ENCODE results near the gene CUX1. TPM values are rescaled to one million over a fixed set of nuclear protein-coding genes. Genes with fewer than 3 reads are reported as not detected.
A peak's percentile ranks its signal among the peaks of the same experiment; 100 is the strongest.

The CUX1 gene
- total RNA-seq, 1 donor from 2014 or later, result 156 TPM

DNA sequence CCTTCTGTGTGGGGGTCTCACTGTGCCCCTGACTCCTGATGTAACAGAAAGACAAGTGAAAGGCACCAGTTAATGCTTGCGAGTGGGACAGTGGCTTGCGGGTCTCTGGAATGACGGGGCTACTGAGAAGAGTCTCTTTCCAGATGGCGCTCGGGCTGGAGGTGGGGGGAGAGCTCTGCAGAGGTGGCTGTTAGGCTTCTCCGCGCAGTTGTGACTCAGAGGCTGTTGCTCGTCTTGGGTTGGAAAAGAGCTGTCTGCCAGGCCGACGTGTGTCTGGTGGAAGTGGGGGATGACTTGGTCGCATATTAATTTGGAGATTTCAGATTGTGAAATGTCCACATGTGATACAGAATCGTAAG lies 441.3 kb downstream of the CUX1 start:
- intact Hi-C loops (cut with DNase I), result no loop called here
- no peak for ATAC-seq
- DNase-seq (ENCODE audit: low spot score), result no peak

DNA sequence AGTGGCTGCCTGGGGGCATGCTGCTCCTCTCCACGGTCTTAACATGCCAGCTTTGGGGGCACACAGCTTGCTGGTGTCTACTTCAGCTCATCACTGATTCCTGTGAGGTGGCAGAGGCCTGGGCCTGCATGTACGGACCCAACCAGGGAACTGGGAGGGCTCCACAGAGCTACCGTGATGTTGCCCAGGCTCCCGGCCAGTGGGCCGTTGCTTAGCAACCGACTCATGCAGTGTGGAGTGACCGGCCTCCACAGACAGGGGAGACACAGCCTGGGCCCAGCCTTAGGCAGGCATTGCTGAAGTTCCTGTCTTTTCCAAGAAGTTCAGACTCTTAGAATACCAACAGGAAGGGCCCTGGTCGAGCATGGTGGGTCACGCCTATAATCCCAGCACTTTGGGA lies 443.4 kb downstream of the CUX1 start:
- DNase-seq (ENCODE audit: low spot score), result no peak
- intact Hi-C loops (cut with DNase I), result no loop called here

DNA sequence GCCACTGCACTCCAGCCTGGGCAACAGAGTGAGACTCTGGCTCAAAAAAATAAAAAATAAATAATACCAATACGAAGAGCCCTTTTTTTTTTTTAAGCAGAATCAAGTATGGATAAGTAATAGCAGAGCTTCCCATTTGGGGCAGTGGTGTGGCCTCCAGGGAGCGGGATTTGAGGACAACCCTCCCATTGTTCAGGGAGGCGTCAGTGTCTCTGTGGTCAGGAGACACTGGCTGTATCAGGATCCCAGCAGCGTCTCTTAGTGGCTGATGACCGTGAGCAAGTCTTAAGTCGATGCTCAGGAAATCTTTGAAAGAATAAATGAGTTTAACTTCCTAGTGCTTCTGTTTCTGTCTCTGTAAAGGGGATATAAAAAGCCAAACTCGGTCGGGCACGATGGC lies 444.0 kb downstream of the CUX1 start:
- ATAC-seq (no peak), DNase-seq (ENCODE audit: low spot score) (no peak)
- intact Hi-C loops (cut with DNase I), result no loop called here

More for the DNA sequence above, 443.4 kb downstream of the CUX1 start:
- ATAC-seq, result no peak

DNA sequence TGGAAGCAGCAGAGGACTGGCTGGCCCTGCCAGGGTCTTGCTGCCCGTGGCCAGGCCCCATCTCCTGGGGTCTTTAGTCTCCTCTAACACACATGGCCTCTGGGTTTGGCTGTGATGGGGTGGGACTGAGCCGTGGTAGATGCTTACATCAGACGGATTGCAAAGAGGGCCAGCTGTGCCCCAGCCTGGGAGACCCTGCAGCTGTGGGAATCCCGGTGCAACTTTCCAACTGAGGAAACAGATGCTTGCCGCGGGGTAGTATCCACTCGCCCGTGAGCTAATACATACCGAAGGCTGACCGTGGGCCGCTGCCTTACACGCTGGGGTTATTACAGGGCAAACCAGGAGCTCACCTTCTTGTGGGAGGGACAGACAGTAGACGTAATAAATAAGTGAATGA lies 445.1 kb downstream of the CUX1 start:
- intact Hi-C loops (cut with DNase I), result no loop called here
- ATAC-seq (no peak), DNase-seq (ENCODE audit: low spot score) (no peak)

DNA sequence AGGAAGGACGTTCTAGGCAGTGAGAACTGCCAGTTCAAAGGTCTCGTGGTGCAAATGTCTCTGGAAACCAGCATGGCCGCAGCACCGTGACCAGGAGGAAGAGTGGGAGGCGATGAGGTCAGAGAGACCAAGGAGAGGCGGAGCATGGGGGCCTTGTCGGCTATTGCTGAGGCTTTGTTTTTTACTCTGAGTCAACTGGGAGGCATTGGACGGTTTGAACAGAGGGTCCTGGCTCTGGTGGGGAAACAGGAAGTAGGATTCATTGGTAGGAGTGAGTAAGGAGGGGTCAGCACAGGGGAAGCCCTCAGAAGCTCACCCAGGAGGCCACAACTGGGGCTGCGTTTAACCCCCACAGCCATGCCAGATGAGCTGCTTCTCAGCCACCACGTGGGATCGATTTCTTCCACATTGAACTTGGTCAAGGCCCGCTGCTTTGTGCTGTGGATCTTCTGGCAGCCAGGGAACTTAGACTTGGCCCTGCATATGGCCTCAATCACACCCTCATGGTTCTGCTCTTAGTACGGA lies 447.0 kb downstream of the CUX1 start:
- intact Hi-C loops (cut with DNase I), result no loop called here
- ATAC-seq (no peak), DNase-seq (ENCODE audit: low spot score) (no peak)

DNA sequence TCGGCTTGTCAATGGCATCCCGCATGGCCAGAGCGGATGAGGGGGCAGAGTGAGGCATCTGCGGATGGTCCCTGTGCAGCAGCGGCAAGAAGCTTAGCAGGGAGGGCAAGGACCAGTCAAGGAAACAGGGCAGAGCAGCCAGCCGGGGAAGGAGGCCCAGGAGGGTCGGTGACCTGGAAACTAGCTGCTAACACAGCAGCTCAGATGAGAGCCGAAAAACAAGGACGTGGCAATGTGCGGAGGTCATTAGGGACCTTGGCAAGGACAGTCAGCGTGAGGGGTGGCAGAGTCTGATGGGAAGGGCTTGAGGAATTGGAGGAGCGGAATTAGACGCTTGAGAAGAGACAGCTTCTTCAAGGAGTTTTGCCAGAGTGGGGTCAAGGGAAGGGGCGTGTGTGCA lies 449.1 kb downstream of the CUX1 start:
- intact Hi-C loops (cut with DNase I), result no loop called here
- no peak for DNase-seq (ENCODE audit: low spot score)
- ATAC-seq, result no peak

DNA sequence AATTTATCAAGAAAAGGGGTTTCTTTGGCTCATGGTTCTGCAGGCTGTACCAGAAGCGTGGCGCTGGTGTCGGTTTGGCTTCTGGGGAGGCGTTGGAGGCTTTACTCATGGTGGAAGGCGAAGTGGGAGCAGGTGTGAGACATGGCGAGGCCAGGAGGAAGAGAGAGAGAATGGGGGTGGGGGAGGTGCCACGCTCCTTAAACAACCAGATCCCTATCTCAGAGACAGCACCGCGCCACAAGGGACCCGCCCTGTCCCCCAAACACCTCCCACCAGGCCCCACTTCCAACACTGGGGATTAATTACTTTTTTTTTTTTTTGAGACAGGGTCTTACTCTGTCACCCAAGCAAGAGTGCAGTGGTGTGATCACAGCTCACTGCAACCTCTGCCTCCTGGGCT lies 451.2 kb downstream of the CUX1 start:
- no peak for DNase-seq (ENCODE audit: low spot score)
- intact Hi-C loops (cut with DNase I), result no loop called here
- ATAC-seq, result no peak

DNA sequence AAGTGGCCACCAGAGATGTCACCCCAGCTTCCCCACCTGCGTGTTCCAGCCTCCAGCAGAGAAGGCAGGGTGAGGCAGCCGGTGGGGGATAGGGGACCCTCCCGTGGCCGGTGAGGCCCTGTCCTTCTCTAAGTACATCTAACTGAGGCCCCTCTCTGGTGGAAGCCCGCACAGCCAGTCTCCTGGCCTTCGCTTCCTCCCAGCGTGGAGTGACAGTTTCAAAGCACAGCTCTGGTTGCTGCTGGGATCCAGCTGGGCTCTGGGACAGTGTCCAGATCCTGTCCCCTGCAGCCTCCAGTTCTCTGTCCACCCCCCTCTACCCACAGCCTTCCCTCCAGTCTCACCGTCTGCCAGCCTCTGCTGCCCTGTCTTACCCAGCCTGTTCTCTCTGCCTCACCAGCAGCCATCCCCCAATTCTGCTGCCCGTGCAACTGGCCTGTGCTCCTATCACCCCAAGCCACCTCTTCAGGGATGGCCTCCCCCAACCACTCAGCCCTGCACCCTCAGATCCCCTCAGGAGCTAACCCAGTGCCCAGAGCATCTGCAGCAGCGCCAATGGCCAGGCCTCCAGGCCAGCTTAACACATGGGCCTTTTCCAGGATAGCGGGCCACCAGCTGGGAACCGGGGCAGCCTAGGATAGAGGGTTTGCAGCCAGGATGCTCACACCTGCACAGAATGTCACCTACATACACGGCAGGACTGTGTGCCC lies 452.9 kb downstream of the CUX1 start:
- DNase-seq (ENCODE audit: low spot score) (no peak), ATAC-seq (no peak)
- intact Hi-C loops (cut with DNase I), result loop anchor here (5.0 to 10.0 kb wide), 2 partner anchors 576 to 668 kb away; no protein-coding TSS in a partner anchor

DNA sequence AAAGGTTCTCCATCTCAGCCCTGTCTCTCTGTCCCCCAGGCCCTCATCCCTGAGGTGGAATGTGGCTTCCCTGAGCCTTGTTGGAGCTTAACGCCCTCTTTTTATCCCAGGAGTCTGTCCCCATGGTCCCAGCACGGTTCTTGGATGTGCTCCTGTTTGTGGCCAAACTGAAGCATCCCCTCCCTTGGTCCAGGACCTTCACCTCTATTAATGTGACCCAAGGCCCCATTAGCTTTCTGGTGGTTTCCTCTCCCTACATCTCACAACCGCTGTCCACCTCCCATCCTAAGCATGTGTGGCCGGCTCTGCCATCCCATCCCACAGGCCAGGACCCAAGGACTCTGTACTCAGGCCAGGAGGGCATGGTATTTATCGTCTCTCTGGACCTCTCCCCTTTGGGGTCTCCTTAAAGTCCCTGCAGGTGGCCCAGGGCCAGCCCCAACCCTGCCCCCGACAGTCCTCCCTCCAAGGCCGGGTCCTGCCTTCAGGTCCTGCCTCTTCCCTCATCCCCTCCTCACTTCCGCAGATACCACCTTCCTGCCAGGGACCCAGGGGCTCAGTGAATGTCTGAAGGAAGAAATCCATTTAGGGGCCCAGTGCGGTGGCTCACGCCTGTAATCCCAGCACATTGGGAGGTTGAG lies 453.9 kb downstream of the CUX1 start:
- intact Hi-C loops (cut with DNase I), result loop anchor here (5.0 to 10.0 kb wide), 2 partner anchors 576 to 669 kb away; no protein-coding TSS in a partner anchor
- no peak for ATAC-seq

DNA sequence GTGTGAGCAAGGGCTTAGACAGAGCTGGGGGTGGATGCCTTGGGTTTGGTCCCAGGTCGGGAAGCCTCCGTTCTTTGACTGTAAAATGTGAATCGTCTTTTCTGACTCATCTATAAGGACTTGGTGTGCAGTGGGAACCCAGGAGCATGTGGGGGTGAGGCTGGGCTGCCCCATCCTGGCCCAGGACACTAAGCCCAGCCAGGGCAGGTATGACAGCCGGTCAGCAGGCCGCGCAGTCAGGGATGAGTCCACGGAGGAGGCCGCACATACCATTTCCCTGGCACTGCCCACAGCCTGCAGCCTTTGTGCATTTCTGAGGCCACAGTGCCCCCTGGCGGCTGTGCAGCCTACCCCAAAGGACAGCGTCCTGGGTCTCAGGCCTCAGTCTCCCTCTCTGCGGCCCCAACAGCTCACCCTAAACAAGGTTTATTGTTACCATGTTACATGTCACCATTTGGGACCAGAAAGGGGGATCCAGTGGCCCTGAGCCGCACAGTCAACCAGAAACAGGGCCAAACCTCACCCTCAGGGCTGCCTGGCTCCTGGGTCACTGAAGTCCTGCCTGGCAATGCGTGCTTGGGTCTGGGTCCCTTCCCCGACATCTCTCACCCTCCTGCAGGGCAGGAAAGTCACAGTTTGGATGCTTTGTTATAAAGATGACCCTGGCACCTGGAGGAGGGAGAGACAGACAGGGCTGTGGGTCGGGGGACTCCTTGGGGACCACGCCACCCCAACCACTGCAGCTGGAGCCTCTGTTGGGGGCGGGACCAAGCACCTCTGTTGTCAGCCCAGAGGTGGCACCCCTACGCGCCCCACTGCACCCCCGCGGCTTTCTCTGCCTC lies 454.9 kb downstream of the CUX1 start:
- ATAC-seq (peak; percentile 93), DNase-seq (ENCODE audit: low spot score) (peak; percentile 90)
- intact Hi-C loops (cut with DNase I), result loop anchor here (2.0 to 10.0 kb wide), 3 partner anchors 577 to 729 kb away; no protein-coding TSS in a partner anchor

More for the DNA sequence above, 453.9 kb downstream of the CUX1 start:
- DNase-seq (ENCODE audit: low spot score), result no peak

DNA sequence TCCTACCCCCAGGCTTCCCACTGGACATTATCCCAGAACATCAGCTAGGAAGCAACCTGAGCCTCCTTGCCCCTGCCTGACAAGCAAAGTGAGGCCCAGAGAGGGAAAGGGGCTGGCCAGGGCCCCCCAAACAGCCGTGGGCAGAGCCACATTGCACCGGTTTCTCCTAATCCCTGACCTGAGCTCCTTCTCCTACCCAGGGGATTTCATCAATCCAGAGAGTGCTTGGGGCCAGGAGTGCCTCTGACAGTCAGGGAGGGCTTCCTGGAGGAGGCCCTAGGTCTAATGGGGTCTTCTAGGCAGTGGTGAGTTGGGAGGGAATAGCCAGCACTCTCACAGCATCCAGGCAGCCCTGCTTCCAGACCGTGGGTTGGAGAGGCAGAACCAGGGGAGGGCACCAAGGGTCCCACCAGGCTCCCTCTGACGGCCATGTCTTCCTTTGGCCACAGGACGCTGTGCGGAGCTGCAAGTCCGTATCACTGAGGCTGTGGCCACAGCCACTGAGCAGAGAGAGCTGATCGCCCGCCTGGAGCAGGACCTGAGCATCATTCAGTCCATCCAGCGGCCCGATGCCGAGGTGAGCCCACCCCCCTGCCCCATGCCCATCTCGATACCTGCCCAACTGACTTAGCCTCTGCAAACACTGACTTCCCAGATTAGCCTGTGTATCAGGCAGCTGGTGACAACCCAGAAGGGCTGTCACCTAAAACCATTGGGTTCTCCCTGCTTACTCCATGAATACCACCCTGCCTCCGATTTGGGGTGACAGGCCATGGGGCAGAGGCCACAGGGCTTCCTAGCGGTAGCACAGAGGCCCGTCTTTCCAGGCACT lies 455.7 kb downstream of the CUX1 start:
- ATAC-seq, result no peak
- intact Hi-C loops (cut with DNase I), result loop anchor here (2.0 to 10.0 kb wide), 3 partner anchors 578 to 730 kb away; no protein-coding TSS in a partner anchor
- DNase-seq (ENCODE audit: low spot score), result no peak

DNA sequence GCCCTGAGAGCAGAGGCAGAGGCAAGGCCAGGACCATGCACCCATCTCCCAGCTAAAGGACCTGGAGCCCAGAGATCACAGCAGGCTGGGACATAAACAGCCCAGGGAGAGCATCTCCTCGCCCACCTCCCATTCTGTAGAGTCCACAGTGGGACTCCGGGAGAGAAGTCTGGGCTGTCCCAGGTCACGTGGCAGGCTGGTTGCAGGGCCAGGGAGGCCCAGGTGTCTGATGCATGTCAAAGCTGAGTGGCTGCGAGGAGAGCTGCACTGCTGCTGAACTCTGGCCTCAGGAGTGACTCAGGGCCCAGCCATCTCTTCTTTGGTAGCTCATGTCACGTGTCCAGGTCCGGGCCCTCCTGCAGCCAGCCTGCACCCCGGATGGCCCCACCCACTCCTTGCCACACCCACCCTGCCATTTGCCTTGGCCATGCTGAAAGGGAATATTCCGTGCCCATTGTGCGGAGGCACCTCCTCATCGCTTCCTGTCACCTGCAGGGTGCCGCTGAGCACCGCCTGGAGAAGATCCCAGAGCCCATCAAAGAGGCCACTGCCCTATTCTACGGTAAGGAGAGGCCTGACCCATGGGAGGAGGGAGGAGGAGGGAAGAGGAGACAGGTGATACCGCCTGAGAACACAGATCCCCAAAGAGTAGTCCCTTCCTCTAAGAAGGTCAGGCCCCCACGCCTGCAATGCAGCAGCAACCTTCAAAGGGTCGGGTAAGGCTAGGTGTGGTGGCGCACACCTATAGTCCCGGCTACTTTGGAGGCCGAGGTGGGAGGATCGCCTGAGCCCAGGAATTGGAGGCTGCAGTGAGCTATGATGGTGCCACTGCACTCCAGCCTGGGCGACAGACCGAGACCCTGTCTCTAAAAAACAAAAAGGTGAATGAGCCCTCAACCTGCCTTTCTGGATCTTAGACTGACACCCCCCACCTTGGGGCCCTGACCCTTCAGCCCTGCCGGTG lies 456.6 kb downstream of the CUX1 start:
- ATAC-seq, result no peak
- intact Hi-C loops (cut with DNase I), result loop anchor here (2.0 to 10.0 kb wide), 3 partner anchors 579 to 731 kb away; no protein-coding TSS in a partner anchor
- DNase-seq (ENCODE audit: low spot score), result no peak

DNA sequence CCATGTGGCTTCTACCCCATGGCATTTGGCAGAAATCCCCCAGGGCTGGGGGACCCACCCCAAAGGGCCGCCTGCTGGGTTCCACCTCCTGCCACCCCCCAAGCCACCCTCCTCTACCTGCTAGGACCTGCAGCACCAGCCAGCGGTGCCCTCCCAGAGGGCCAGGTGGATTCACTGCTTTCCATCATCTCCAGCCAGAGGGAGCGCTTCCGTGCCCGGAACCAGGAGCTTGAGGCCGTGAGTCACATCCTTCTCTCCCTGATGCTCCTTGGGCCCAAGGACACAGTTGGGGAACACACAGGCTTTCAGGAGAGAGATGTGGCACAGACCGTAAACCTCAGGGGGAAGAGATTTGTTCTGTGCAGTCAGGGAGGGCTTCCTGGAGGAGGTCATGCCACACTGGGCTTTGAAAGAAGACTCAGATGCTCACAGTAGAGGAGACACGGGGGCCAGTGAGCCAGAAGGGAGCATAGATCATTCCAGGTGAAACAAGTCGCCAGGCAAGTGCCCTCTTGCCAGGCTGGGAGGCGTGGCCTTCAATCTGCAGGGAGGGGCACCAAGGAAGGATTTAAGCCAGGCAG lies 457.8 kb downstream of the CUX1 start:
- ATAC-seq (no peak), DNase-seq (ENCODE audit: low spot score) (no peak)
- intact Hi-C loops (cut with DNase I), result loop anchor here (10.0 kb wide), 1 partner anchor 580 kb away; no protein-coding TSS in a partner anchor

DNA sequence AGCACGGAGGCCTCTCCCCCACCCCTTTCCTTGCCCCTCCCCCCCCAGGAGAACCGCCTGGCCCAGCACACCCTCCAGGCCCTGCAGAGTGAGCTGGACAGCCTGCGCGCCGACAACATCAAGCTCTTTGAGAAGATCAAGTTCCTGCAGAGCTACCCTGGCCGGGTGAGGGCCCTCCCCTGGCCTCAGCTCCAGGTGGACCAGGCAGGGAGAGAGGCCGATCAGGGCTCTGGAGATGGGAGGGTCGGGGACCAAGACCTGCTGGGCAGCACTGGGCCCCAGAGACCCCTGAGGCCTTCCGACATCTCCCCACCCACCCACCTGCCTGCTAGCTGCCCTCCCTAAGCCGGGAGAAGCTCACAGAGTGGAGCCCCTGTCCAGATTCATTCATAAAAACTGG lies 460.5 kb downstream of the CUX1 start:
- DNase-seq (ENCODE audit: low spot score), result no peak
- ATAC-seq, result no peak
- intact Hi-C loops (cut with DNase I), result loop anchor here (10.0 kb wide), 1 partner anchor 583 kb away; no protein-coding TSS in a partner anchor

DNA sequence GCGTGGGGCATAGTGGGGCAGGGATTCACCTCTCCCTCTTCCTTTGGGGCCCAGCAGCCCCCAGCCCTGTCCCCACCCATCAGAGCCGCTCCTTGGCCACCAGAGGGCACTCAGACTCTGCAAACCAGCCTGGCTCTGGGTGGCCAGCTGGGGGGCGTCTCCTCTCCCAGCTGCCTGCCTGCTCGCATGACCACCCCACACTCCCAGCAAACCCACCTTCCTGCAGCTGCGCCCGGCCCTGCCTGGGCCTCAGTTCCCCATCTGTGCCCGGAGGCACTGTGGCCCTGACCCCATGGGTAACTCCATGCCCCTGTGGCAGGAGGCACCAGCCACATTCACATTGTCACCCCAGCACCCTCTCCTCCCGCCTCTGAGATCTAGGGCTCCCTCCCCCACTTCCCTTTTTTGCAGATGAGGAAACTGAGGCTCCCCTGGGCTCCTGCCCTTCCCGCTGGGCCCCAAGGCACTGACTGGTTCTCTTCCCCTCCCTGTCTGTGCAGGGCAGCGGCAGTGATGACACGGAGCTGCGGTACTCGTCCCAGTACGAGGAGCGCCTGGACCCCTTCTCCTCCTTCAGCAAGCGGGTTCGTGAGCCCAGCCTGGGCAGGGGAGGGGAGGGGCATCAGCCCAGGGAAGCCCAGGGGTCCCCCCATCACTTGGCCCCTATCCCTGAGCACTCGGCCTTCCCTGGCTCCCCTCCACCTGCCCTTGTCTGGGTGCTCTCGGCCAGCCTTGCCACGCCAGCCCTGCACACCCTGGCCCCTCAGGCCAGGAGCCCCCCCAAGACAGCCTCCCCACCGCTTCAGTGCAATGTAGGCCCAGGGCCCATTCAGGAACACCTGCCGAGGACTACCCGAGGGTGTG lies 462.3 kb downstream of the CUX1 start:
- no peak for DNase-seq (ENCODE audit: low spot score)
- peak; percentile 84 for ATAC-seq
- intact Hi-C loops (cut with DNase I), result loop anchor here (5.0 to 10.0 kb wide), 2 partner anchors 113 to 585 kb away; no protein-coding TSS in a partner anchor

DNA sequence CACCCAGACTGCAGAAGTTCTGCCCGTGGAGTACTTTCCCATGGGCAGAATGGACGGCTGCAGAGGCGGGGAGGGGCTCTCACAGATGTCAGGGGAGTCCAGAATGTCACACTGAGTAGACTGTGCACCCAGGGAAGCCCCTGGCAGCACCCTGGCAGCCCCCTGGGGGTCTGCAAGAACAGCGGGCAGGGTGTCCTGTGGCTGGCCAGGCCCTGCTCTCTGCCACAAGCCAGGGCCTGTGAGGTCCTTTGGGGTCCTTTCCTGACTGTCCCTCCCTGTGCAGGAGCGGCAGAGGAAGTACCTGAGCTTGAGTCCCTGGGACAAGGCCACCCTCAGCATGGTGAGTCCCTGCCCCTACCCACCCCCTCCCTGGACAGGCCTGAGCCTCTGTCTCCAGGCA lies 463.1 kb downstream of the CUX1 start:
- intact Hi-C loops (cut with DNase I), result loop anchor here (5.0 kb wide), 1 partner anchor 112 kb away; no protein-coding TSS in a partner anchor
- DNase-seq (ENCODE audit: low spot score) (no peak), ATAC-seq (no peak)

Measured in sciatic nerve (tissue), 2 donors.